NCI-H774 (cell line): ENCODE results near the gene CTDSPL.

Experiments
- DNase-seq: peaks from one replicate; lab custom pipeline; 2025; lab: John Stamatoyannopoulos, UW

Gene CTDSPL

DNA sequence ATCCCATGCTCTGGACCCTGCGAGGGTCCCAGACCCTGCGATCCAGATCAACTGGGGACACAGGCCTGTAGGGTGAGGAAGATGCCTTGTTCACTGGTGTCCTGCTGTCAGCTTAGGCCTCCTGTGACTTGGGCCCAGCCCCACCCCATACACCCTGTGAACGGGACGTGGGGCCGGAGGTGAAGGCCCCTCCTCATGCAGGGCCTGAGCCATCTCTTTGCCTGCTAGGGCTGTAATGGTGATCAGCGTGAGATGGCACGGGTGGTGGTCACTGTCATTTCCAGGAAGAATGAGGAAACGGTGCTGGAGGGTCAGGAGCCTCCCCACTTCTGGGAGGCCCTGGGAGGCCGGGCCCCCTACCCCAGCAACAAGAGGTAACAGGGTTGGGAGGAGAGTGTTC lies 141.3 kb downstream of the CTDSPL start:
- DNase-seq: no peak

GRCh38 chr3:38003371-38003816 lies 141.7 kb downstream of the CTDSPL start:
- DNase-seq: no peak

- DNase-seq: no peak
Observed at GRCh38 chr3:38003817-38004414, 142.2 kb downstream of the CTDSPL start.

- no peak for DNase-seq
Observed at GRCh38 chr3:38004415-38005075, 142.9 kb downstream of the CTDSPL start.

DNA sequence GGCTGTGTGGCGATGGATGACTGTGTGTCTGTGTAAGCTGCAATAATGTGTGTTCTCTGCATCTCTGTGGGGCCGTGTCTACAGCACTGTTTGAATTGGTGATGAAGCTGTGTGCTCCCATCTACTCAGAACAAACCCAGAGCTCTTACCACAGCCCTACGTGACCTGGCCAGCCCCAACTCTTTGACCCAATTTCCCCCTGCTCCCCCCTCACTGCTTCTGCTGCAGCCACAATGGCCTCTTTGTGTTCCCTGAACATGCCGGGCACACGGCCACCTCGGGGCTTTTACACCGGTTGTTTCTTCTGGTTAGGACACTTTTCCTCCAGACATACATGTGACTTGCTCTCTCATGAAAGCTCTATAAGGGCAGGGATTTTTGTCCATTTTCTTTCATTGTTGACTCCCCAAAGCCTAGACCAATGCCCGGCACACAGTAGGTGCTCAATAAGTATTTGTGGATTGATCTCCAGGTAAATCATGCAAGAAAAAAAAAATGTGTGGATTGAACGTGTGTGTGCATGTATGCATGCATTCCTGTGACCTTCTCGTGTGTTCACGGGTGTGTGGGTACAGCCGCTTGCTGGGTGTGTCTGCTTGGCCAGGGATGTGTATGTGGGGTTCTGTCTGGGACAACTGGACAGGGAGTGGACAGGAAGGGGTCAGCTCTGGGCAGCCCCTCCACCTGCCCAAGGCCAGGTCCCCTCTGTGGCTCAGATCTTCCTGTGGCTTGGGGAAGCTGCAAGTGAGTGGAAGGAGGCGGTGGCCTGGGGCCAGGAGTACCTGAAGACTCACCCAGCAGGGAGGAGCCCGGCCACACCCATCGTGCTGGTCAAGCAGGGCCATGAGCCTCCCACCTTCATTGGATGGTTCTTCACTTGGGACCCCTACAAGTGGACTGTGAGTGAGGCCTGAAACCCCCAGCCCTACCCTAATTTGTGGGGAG lies 143.7 kb downstream of the CTDSPL start:
- no peak for DNase-seq

GRCh38 chr3:38006031-38006430 lies 144.4 kb downstream of the CTDSPL start:
- no peak for DNase-seq

DNA sequence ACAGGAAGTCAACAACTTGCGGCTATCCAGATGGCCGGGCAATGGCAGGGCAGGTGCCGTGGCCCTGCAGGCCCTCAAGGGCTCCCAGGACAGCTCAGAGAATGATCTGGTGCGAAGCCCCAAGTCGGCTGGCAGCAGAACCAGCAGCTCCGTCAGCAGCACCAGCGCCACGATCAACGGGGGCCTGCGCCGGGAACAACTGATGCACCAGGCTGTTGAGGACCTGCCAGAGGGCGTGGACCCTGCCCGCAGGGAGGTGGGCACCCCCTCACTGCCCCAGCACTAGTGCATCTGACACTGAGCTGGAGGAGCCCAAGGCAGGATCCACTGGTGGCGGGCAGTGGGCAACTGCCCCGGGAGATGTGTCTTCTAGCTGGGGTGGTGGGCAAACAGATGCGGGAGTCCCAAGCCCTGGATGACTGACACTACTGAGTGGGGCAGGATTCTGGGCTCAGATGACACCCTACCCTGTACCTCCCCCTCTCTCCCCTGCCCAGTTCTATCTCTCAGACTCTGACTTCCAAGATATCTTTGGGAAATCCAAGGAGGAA lies 144.8 kb downstream of the CTDSPL start:
- no peak for DNase-seq

GRCh38 chr3:38007754-38008090 lies 146.0 kb downstream of the CTDSPL start:
- no peak for DNase-seq

GRCh38 chr3:38008191-38008701 lies 146.6 kb downstream of the CTDSPL start:
- no peak for DNase-seq

DNA sequence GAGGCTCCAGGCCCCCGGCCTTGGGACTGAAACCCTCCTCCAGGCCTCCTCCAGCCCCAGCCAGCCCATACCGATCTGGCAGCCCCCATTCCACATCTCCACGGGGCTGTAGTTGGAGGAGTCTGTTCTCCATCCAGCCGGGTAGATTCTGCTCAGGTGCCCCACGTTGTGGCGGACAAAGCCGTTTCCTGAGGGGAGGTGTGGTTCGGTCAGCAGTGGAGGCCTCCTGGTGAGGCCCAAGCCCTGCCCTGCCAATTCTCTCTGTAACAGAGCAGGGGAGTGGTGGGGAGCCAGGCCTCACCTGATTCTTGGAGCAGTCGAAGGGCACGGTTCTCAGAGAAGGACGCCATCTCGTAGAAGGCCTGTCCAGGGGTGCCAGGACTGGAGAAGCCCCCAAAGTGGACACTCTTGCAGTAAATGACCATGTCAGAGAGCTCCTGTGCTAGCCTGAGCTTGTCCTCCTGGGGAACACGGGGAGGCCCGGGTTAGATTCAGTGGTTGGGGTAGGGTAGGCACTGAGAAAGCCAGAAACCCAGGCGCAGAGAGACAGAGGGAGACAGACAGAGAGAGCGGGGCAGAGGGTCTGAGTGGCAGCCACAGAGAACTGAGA lies 147.4 kb downstream of the CTDSPL start:
- DNase-seq: no peak

GRCh38 chr3:38009807-38010591 lies 148.3 kb downstream of the CTDSPL start:
- DNase-seq: no peak

GRCh38 chr3:38011111-38011510 lies 149.4 kb downstream of the CTDSPL start:
- no peak for DNase-seq

DNA sequence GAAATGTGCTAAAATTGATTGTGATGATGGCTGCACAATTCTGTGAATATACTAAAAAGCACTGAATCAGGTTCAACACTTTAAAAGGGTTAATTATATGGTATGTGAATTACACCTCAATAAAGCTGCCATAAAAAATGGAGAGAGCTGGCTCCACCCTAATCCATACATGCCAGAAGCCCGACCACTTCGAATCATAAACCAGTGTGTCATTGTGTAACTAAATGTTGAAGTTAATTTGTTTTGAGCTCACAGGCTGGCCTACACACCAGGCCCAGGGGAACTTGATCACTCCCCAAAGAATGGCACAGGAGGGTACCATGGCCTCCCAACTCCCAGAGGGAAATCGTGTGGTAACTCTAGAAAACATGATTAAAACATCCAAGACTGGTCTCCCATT lies 153.8 kb downstream of the CTDSPL start:
- DNase-seq: no peak

- DNase-seq: no peak
Observed at GRCh38 chr3:38015984-38016383, 154.3 kb downstream of the CTDSPL start.

GRCh38 chr3:38016410-38016809 lies 154.7 kb downstream of the CTDSPL start:
- DNase-seq: no peak

DNA sequence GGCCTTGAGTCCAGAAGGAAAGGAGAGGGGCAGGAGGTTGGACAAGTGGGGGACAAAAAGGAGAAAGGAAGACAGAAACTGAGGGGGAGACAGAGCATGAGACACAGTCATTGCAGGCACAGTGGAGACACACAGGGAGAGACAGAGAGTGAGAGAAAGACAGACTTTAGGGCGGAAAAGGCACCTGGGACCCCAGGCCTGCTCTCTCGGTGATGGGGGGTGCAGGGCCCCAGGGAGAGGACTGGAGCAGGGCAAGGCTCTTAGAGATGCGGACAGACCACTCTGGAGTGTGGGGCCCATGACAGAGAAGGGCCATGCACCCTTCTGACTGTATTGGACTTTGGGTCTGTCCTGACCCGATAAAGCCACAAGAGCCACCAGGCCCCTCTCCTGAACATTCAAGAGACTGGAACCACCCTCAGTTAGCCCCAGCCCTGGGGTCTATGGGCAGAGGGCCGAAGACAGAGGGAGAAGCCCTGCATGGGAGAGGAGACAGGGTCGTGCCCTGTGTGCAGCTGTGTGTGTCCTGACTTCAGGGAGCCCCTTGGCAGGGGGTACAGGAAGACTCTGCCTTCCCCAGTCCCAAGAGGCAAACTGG lies 155.3 kb downstream of the CTDSPL start:
- DNase-seq: no peak

DNA sequence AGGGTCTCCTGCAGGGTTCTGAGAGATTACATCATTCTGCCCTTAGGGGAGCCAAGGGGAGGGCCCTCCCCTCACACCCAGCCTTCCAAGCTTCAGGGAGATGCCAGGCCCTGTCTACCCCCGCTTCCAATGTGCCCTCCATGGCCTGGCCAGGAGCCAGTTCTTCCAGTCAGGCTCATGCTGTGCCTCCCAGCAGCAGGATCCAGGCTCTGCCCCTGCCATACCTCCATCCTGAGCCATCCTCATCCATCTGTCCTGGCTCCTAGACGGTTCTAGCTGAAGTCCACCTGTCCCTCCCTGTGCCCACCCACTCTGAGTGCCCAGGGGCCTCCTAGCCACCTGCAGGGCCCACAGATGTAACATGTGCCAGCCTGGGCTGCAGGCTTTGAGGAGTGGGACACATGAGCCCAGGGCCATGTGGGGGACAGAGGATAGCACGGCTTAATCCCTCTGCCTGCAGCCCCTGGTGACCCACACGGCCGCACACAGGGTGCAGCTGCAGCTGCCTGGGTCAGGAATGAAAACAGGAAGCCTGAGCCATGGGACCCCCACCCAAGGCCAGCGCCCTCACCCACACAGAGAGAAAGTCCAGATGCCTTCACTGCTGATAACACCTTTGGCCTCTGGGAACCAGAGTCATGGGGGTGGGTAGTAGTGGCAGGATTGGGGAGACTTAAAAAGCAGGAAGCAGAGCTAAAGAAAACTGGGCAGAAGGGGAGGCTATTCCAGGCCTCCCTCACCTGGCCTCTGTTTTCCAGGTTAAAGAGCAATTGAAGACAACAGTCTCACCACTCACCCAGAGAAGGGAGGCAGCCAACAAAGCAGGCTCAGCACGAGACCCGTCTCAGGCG lies 156.0 kb downstream of the CTDSPL start:
- no peak for DNase-seq

- no peak for DNase-seq
Observed at GRCh38 chr3:38018296-38019266, 156.9 kb downstream of the CTDSPL start.
